WTC11 (cell line): ENCODE results near the gene DPY19L3. TPM values are rescaled to one million over a fixed set of nuclear protein-coding genes. Genes with fewer than 3 reads are reported as not detected.

Experiments used
- ATAC-seq: fragments of 200-7000 bp; cut with Tn5 transposase; 2 replicates; pipeline ENCODE4 v1.10.0; 2021; ENCODE audit warnings: mild to moderate bottlenecking, moderate library complexity
- CTCF ChIA-PET: fragments of 300-600 bp; sonication (Branson Sonifier 250); formaldehyde crosslinking; loops from one replicate; lab custom pipeline; 2021; ENCODE audit warnings: antibody characterized with exemption; lab: Charles Lee
- POLR2A ChIA-PET: fragments of 350-600 bp; sonication (Branson Sonifier 250); formaldehyde crosslinking; loops from one replicate; lab custom pipeline; 2021; ENCODE audit warnings: antibody characterized with exemption; lab: Charles Lee
- DNase-seq: peaks from one replicate; pipeline ENCODE4 v3.0.0; 2021; ENCODE audit warnings: low spot score
- H3K27ac Mint-ChIP-seq: 2 replicates; pipeline ENCODE4 v1.8.0; 2021; ENCODE audit warnings: mixed read lengths
- H3K27me3 Mint-ChIP-seq: 2 replicates; pipeline ENCODE4 v1.8.0; 2021; ENCODE audit warnings: low read depth, mild to moderate bottlenecking, moderate library complexity, mixed read lengths
- H3K36me3 Mint-ChIP-seq: 2 replicates; pipeline ENCODE4 v1.8.0; 2021; ENCODE audit warnings: mixed read lengths
- H3K4me1 Mint-ChIP-seq: 2 replicates; pipeline ENCODE4 v1.8.0; 2022; ENCODE audit warnings: mixed read lengths
- H3K4me3 Mint-ChIP-seq: 2 replicates; pipeline ENCODE4 v1.8.0; 2021; ENCODE audit warnings: mild to moderate bottlenecking, moderate library complexity, mixed read lengths
- H3K9me3 Mint-ChIP-seq: 2 replicates; pipeline ENCODE4 v1.8.0; 2021; ENCODE audit warnings: mixed read lengths
- ATF6 ChIP-seq: sonication (generic); formaldehyde crosslinking; IDR thresholded peaks from 2 replicates; pipeline ENCODE4 v1.8.1; 2023; ENCODE audit warnings: mild to moderate bottlenecking, missing genetic modification reagents
- CBFB ChIP-seq: sonication (generic); formaldehyde crosslinking; IDR thresholded peaks from 2 replicates; pipeline ENCODE4 v1.8.1; 2022; ENCODE audit warnings: mild to moderate bottlenecking, low read depth, missing genetic modification reagents
- CREB1 ChIP-seq: sonication (generic); formaldehyde crosslinking; IDR thresholded peaks from 2 replicates; pipeline ENCODE4 v1.8.0; 2023; ENCODE audit warnings: mild to moderate bottlenecking, missing genetic modification reagents
- FOXK1 ChIP-seq: sonication (generic); formaldehyde crosslinking; IDR thresholded peaks from 2 replicates; pipeline ENCODE4 v1.8.0; 2022; ENCODE audit warnings: mild to moderate bottlenecking, moderate library complexity, missing genetic modification reagents
- IRF2 ChIP-seq: sonication (generic); formaldehyde crosslinking; IDR thresholded peaks from 2 replicates; pipeline ENCODE4 v1.8.0; 2022; ENCODE audit warnings: low read depth, missing genetic modification reagents, borderline replicate concordance
- MAX ChIP-seq: sonication (generic); formaldehyde crosslinking; IDR thresholded peaks from 2 replicates; pipeline ENCODE4 v1.8.0; 2022; ENCODE audit warnings: mild to moderate bottlenecking, missing genetic modification reagents
- MLX ChIP-seq: sonication (generic); formaldehyde crosslinking; IDR thresholded peaks from 2 replicates; pipeline ENCODE4 v1.8.1; 2023; ENCODE audit warnings: mild to moderate bottlenecking, missing genetic modification reagents, moderate library complexity
- NFYB ChIP-seq: sonication (generic); formaldehyde crosslinking; conservative IDR thresholded peaks from 2 replicates; pipeline ENCODE4 v1.8.0; 2022; ENCODE audit warnings: low read depth, missing genetic modification reagents
- NR2C2 ChIP-seq: sonication (generic); formaldehyde crosslinking; IDR thresholded peaks from 2 replicates; pipeline ENCODE4 v1.8.0; 2022; ENCODE audit warnings: mild to moderate bottlenecking, missing genetic modification reagents
- RORB ChIP-seq: fragments of 250-450 bp; sonication (Bioruptor Pico); IDR thresholded peaks from 2 replicates; pipeline ENCODE4 v1.9.0; 2021; ENCODE audit warnings: mild to moderate bottlenecking
- TCF7 ChIP-seq: sonication (generic); formaldehyde crosslinking; IDR thresholded peaks from 2 replicates; pipeline ENCODE4 v1.8.0; 2022; ENCODE audit warnings: mild to moderate bottlenecking, low read depth, missing genetic modification reagents, moderate library complexity
- USF1 ChIP-seq: sonication (generic); formaldehyde crosslinking; IDR thresholded peaks from 2 replicates; pipeline ENCODE4 v1.8.0; 2022; ENCODE audit warnings: mild to moderate bottlenecking, missing genetic modification reagents
- ZNF281 ChIP-seq: sonication (generic); formaldehyde crosslinking; IDR thresholded peaks from 2 replicates; pipeline ENCODE4 v1.8.0; 2023; ENCODE audit warnings: mild to moderate bottlenecking, missing genetic modification reagents
- ZNF512 ChIP-seq: sonication (generic); formaldehyde crosslinking; IDR thresholded peaks from 2 replicates; pipeline ENCODE4 v1.8.1; 2022; ENCODE audit warnings: missing genetic modification reagents, borderline replicate concordance
- ZNF671 ChIP-seq: fragments of 250-450 bp; sonication (Bioruptor Pico); IDR thresholded peaks from 2 replicates; pipeline ENCODE4 v1.8.0; 2021; ENCODE audit warnings: mild to moderate bottlenecking
- total RNA-seq: library from RNA; stranded (reverse); gene quantifications from 3 replicates; pipeline ENCODE4 v1.2.3, GENCODE V29; 2021
- TF ChIP-seq, protein P1 (sequence below): sonication (generic); formaldehyde crosslinking; IDR thresholded peaks from 2 replicates; pipeline ENCODE4 v1.8.1; 2022; ENCODE audit warnings: mild to moderate bottlenecking, missing genetic modification reagents, moderate library complexity, borderline replicate concordance
- TF ChIP-seq, protein P2 (sequence below): fragments of 250-450 bp; sonication (Bioruptor Pico); IDR thresholded peaks from 2 replicates; pipeline ENCODE4 v2.1.2; 2022; ENCODE audit warnings: mild to moderate bottlenecking, moderate library complexity
- TF ChIP-seq, protein P3 (sequence below): sonication (generic); formaldehyde crosslinking; IDR thresholded peaks from 2 replicates; pipeline ENCODE4 v1.8.1; 2023; ENCODE audit warnings: mild to moderate bottlenecking, moderate library complexity, missing genetic modification reagents
- TF ChIP-seq, protein P4 (sequence below): fragments of 250-450 bp; sonication (Bioruptor Pico); IDR thresholded peaks from 2 replicates; pipeline ENCODE4 v1.9.0; 2021; ENCODE audit warnings: moderate library complexity, mild to moderate bottlenecking, inconsistent platforms, borderline replicate concordance

The DPY19L3 gene
- total RNA-seq, 1 experiment from 2014 or later: 73.2 TPM

- ChIA-PET POLR2A (no interaction called here), CTCF (interaction anchor here (0.6 to 1.6 kb wide), 4 partner anchors 9 to 1642 kb away, joined by 3 to 8 read pairs (median 4); no protein-coding TSS in a partner anchor)
- Mint-ChIP-seq H3K9me3 (no peaks in the 10 kb centered on the region), H3K27ac (no peak overlapping the region; the same call in 1 of the 2 replicates), H3K27me3 (no peaks in the 10 kb centered on the region), H3K4me3 (no peak overlapping the region), H3K36me3 (peaks cover 37% of the 10 kb centered on the region), H3K4me1 (peaks cover 10% of the 10 kb centered on the region)
- no peak for TF ChIP-seq MLX (CRISPR knock-in tag)
- no peak for TF ChIP-seq CBFB (CRISPR knock-in tag)
- TF ChIP-seq TCF7 (CRISPR knock-in tag): no peak
- DNase-seq (no peak), ATAC-seq (no peak)
Measured at GRCh38 chr19:32475141-32476031, 69.8 kb downstream of the DPY19L3 start.

DNA sequence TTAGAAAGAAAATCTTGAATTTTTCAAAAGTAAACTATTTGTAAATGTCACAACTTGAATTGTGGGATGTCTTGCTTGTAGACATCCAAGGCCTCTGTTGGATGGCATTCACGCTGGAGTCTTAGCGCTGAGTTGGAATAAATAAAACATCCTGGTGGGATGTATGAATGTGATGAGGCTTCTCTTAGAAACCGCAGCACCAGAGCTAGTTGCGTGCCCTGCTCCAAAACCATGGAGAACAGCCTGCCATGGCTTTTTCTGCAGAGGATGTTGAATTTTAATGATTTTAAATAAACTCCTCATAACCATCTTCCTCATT, 70.4 kb downstream of the DPY19L3 start:
- no peak overlapping the region for H3K27ac Mint-ChIP-seq
- CTCF ChIA-PET: no interaction called here
- no peak for TF ChIP-seq MAX
- no peak for TF ChIP-seq RORB (CRISPR knock-in tag)
- no peak for TF ChIP-seq CREB1 (CRISPR knock-in tag)
- TF ChIP-seq, protein P1, sequence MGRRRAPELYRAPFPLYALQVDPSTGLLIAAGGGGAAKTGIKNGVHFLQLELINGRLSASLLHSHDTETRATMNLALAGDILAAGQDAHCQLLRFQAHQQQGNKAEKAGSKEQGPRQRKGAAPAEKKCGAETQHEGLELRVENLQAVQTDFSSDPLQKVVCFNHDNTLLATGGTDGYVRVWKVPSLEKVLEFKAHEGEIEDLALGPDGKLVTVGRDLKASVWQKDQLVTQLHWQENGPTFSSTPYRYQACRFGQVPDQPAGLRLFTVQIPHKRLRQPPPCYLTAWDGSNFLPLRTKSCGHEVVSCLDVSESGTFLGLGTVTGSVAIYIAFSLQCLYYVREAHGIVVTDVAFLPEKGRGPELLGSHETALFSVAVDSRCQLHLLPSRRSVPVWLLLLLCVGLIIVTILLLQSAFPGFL (CRISPR knock-in tag): no peak
- TF ChIP-seq ZNF671 (CRISPR knock-in tag): no peak
- TF ChIP-seq ZNF512 (CRISPR knock-in tag): no peak
- TF ChIP-seq NFYB: no peak
- TF ChIP-seq USF1 (CRISPR knock-in tag): no peak
- no peak for TF ChIP-seq IRF2 (CRISPR knock-in tag)
- TF ChIP-seq, protein P2, sequence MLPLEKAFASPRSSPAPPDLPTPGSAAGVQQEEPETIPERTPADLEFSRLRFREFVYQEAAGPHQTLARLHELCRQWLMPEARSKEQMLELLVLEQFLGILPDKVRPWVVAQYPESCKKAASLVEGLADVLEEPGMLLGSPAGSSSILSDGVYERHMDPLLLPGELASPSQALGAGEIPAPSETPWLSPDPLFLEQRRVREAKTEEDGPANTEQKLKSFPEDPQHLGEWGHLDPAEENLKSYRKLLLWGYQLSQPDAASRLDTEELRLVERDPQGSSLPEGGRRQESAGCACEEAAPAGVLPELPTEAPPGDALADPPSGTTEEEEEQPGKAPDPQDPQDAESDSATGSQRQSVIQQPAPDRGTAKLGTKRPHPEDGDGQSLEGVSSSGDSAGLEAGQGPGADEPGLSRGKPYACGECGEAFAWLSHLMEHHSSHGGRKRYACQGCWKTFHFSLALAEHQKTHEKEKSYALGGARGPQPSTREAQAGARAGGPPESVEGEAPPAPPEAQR (CRISPR knock-in tag): no peak
- TF ChIP-seq ATF6 (CRISPR knock-in tag): no peak
- no peak for TF ChIP-seq ZNF281 (CRISPR knock-in tag)
- no peak for TF ChIP-seq NR2C2
- TF ChIP-seq, protein P3, sequence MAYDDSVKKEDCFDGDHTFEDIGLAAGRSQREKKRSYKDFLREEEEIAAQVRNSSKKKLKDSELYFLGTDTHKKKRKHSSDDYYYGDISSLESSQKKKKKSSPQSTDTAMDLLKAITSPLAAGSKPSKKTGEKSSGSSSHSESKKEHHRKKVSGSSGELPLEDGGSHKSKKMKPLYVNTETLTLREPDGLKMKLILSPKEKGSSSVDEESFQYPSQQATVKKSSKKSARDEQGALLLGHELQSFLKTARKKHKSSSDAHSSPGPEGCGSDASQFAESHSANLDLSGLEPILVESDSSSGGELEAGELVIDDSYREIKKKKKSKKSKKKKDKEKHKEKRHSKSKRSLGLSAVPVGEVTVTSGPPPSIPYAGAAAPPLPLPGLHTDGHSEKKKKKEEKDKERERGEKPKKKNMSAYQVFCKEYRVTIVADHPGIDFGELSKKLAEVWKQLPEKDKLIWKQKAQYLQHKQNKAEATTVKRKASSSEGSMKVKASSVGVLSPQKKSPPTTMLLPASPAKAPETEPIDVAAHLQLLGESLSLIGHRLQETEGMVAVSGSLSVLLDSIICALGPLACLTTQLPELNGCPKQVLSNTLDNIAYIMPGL (CRISPR knock-in tag): no peak
- TF ChIP-seq, protein P4, sequence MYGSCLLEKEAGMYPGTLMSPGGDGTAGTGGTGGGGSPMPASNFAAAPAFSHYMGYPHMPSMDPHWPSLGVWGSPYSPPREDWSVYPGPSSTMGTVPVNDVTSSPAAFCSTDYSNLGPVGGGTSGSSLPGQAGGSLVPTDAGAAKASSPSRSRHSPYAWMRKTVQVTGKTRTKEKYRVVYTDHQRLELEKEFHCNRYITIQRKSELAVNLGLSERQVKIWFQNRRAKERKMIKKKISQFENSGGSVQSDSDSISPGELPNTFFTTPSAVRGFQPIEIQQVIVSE (CRISPR knock-in tag): no peak
- TF ChIP-seq FOXK1: no peak

More for the DNA sequence above, 70.4 kb downstream of the DPY19L3 start:
- Mint-ChIP-seq H3K36me3 (peaks cover 42% of the 10 kb centered on the region), H3K27me3 (no peaks in the 10 kb centered on the region), H3K4me1 (peaks cover 10% of the 10 kb centered on the region), H3K9me3 (no peaks in the 10 kb centered on the region), H3K4me3 (no peak overlapping the region)
- no peak for ATAC-seq
- DNase-seq: no peak
- POLR2A ChIA-PET: no interaction called here
